ENCODE measurements around the gene PPAN. TPM values are rescaled to one million over a fixed set of nuclear protein-coding genes. Genes with fewer than 3 reads are reported as not detected.

Gene PPAN
- total RNA-seq, 1 experiment from 2014 or later = 63.3 TPM

DNA sequence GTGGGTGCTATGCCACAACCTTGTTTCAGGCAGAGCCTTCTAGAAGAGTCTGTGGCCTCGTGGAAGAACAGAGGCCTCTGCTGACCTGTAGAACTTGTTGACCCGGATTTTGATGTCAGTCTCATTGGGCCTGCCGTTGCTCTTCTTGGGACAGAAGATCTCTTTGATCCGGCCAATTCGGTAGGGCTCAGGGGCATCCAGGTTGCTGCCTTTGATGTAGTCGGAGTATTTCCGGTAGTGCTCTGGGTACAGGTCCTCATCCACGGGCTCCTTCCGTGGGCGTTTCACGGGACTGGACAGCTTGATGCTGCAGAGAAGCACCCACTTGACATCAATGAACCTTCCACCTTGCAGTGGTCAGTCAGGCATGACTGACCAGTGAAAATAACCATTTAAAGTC, 37.5 kb downstream of the PPAN start:
- CTCF ChIA-PET = no interaction called here
- H3K4me3 ChIP-seq (ENCODE audit: low read depth in 2 of 2, low read length in 2 of 2) = no peak overlapping the region
- TF ChIP-seq, protein P1, sequence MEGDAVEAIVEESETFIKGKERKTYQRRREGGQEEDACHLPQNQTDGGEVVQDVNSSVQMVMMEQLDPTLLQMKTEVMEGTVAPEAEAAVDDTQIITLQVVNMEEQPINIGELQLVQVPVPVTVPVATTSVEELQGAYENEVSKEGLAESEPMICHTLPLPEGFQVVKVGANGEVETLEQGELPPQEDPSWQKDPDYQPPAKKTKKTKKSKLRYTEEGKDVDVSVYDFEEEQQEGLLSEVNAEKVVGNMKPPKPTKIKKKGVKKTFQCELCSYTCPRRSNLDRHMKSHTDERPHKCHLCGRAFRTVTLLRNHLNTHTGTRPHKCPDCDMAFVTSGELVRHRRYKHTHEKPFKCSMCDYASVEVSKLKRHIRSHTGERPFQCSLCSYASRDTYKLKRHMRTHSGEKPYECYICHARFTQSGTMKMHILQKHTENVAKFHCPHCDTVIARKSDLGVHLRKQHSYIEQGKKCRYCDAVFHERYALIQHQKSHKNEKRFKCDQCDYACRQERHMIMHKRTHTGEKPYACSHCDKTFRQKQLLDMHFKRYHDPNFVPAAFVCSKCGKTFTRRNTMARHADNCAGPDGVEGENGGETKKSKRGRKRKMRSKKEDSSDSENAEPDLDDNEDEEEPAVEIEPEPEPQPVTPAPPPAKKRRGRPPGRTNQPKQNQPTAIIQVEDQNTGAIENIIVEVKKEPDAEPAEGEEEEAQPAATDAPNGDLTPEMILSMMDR (IDR thresholded peaks at IDR 0.05) = no peak
- TF ChIP-seq SIN3A (IDR thresholded peaks at IDR 0.05; ENCODE audit: borderline replicate concordance, insufficient read depth, low read depth, low read length) = no peak
- TF ChIP-seq POLR2AphosphoS5 (IDR thresholded peaks at IDR 0.05; ENCODE audit: low read depth, low read length) = no peak
- TF ChIP-seq, protein P2, sequence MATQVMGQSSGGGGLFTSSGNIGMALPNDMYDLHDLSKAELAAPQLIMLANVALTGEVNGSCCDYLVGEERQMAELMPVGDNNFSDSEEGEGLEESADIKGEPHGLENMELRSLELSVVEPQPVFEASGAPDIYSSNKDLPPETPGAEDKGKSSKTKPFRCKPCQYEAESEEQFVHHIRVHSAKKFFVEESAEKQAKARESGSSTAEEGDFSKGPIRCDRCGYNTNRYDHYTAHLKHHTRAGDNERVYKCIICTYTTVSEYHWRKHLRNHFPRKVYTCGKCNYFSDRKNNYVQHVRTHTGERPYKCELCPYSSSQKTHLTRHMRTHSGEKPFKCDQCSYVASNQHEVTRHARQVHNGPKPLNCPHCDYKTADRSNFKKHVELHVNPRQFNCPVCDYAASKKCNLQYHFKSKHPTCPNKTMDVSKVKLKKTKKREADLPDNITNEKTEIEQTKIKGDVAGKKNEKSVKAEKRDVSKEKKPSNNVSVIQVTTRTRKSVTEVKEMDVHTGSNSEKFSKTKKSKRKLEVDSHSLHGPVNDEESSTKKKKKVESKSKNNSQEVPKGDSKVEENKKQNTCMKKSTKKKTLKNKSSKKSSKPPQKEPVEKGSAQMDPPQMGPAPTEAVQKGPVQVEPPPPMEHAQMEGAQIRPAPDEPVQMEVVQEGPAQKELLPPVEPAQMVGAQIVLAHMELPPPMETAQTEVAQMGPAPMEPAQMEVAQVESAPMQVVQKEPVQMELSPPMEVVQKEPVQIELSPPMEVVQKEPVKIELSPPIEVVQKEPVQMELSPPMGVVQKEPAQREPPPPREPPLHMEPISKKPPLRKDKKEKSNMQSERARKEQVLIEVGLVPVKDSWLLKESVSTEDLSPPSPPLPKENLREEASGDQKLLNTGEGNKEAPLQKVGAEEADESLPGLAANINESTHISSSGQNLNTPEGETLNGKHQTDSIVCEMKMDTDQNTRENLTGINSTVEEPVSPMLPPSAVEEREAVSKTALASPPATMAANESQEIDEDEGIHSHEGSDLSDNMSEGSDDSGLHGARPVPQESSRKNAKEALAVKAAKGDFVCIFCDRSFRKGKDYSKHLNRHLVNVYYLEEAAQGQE (IDR thresholded peaks at IDR 0.05; ENCODE audit: insufficient read depth in 1 of 2, low read depth in 2 of 2, low read length in 1 of 2) = no peak
- TF ChIP-seq TCF7L2 (IDR thresholded peaks at IDR 0.05; ENCODE audit: low read depth, low read length) = no peak
- in situ Hi-C loops (cut with HindIII; ENCODE audit: low pct_unique_long_range_greater_than_20kb, low sequenced_read_pairs) = no loop called here
- no peak for ATAC-seq
- H3K36me3 ChIP-seq (ENCODE audit: control insufficient read depth, insufficient read depth, low read length) = peaks cover 7% of the 10 kb centered on the region; the same call in 1 of the 2 replicates
- no peaks in the 10 kb centered on the region for H3K27me3 ChIP-seq (ENCODE audit: control insufficient read depth, insufficient read depth, low read length)
- DNase-seq (ENCODE audit: low read depth, low spot score) = no peak
- POLR2A ChIA-PET = interaction anchor here (0.5 kb wide), 1 partner anchor 231 kb away, joined by 6 read pairs; no protein-coding TSS in a partner anchor
- BruUV-seq (replicated peaks) = no TSS peak
- no peak overlapping the region for H3K27ac ChIP-seq (ENCODE audit: low read length)
- intact Hi-C loops (cut with micrococcal nuclease; ENCODE audit: unreplicated experiment) = no loop called here
- no peaks in the 10 kb centered on the region for H3K9me3 ChIP-seq (ENCODE audit: control insufficient read depth, insufficient read depth, low read depth, low read length)
- H3K4me1 ChIP-seq (ENCODE audit: control insufficient read depth, insufficient read depth, low read length) = no peaks in the 10 kb centered on the region

DNA sequence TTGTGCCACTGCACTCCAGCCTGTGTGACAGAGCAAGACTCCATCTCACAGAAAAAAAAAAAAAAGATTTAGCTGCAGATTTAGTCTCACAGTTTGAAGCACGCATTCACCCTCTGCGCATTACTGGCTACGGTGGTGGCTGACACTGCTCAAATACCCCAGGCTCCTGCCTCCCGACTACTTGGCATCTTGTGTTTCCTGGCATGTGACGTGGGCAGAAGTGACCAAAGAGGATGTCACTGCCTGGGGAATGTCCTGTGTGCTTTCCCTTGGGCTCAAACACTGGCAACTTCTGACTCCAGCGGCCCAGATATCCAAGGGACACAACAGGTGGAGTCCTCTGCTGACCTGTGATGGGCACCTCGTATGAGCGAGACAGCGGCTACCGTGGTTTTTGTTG, 38.2 kb downstream of the PPAN start:
- intact Hi-C loops (cut with micrococcal nuclease; ENCODE audit: unreplicated experiment) = no loop called here
- TF ChIP-seq POLR2AphosphoS5 (IDR thresholded peaks at IDR 0.05; ENCODE audit: low read depth, low read length) (no peak), SIN3A (IDR thresholded peaks at IDR 0.05; ENCODE audit: borderline replicate concordance, insufficient read depth, low read depth, low read length) (no peak), TCF7L2 (IDR thresholded peaks at IDR 0.05; ENCODE audit: low read depth, low read length) (no peak)
- TF ChIP-seq, protein P2 (IDR thresholded peaks at IDR 0.05; ENCODE audit: insufficient read depth in 1 of 2, low read depth in 2 of 2, low read length in 1 of 2) = no peak
- TF ChIP-seq, protein P1 (IDR thresholded peaks at IDR 0.05) = no peak
- H3K27ac ChIP-seq (ENCODE audit: low read length) = no peak overlapping the region
- no peaks in the 10 kb centered on the region for H3K9me3 ChIP-seq (ENCODE audit: control insufficient read depth, insufficient read depth, low read depth, low read length)
- BruUV-seq (replicated peaks) = no TSS peak
- ChIA-PET POLR2A (no interaction called here), CTCF (no interaction called here)
- no peaks in the 10 kb centered on the region for H3K4me1 ChIP-seq (ENCODE audit: control insufficient read depth, insufficient read depth, low read length)
- peaks cover 7% of the 10 kb centered on the region; the same call in 1 of the 2 replicates for H3K36me3 ChIP-seq (ENCODE audit: control insufficient read depth, insufficient read depth, low read length)
- no peak for DNase-seq (ENCODE audit: low read depth, low spot score)
- H3K4me3 ChIP-seq (ENCODE audit: low read depth in 2 of 2, low read length in 2 of 2) = no peak overlapping the region
- 0 out of 2 replicates have a peak, but pooled peaks have one; percentile 26 for ATAC-seq
- H3K27me3 ChIP-seq (ENCODE audit: control insufficient read depth, insufficient read depth, low read length) = no peaks in the 10 kb centered on the region
- in situ Hi-C loops (cut with HindIII; ENCODE audit: low pct_unique_long_range_greater_than_20kb, low sequenced_read_pairs) = no loop called here
